Activated CD4-positive, alpha-beta T cell treated with anti-CD3 and anti-CD28 coated beads for 1 hour (primary cell): ENCODE data around the gene STARD3.

Source experiments
- DNase-seq: peaks from one replicate; pipeline ENCODE4 v3.0.0-alpha.2; 2020

Gene STARD3

DNA sequence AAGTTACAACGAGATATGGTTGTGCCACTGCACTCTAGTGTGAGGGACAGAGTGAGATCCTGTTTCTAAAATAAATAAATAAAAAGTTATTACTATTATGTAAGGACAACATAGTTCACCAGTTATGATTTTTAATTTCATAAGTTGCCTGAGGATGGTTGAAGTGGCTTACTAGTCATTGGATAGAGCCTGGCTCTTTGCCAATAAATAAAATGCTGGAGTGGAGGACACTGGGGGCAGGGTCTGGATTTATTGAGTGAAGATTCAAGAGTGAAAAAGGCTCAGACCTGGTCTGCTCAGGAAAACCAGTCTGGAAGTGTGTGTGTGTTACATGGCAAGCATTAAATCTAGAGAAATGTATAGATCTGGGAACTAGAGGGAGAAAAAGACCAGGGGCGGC, 2.1 kb downstream of the STARD3 start:
- no peak for DNase-seq

GRCh38 chr17:39639566-39640458, 2.9 kb downstream of the STARD3 start:
- DNase-seq, result no peak

- no peak for DNase-seq
Observed at GRCh38 chr17:39640591-39641031, 3.7 kb downstream of the STARD3 start.

- no peak for DNase-seq
Observed at GRCh38 chr17:39641097-39641496, 4.2 kb downstream of the STARD3 start.

GRCh38 chr17:39641883-39642282, 4.9 kb downstream of the STARD3 start:
- DNase-seq, result no peak

GRCh38 chr17:39642291-39643074, 5.5 kb downstream of the STARD3 start:
- DNase-seq, result no peak

DNA sequence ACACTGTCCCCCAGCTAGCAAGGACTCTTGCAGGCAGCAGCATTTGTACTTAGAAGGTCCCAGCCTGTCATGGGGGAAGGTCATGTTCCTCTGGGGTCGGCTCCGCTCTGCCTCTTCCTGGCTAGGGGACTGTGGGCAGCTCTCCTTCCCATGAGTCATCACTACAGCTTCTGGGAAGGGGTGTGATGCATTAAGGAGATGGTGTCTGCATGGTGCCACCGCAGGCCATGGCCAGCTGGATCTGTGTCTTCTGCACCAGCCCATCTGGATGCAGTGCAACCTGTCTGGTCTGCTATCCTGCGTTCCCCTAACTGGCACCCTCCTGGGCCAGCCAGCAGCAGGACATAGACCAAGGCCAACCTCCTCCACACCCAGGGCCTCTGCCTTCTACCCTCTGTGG, 6.3 kb downstream of the STARD3 start:
- no peak for DNase-seq

DNA sequence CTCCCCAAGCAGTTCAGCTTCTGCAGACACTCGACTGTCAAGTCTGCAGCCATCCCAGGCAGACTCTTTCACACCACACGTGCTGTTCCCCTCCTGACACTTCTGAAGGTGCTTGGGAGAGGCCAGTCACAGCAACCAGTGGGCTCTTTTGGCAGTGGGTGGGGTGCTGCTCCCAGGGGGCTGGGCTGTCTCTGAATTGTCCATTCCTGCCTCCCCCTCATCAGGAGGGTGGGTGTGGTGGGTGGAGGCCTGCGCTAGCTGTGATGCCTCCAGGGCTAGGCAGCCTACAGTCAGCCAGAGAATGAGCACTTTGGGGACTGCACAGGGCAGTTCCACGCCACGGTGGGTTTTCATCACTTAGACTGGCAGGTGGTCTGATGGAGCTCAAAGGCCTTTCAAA, 10.3 kb downstream of the STARD3 start:
- no peak for DNase-seq

DNA sequence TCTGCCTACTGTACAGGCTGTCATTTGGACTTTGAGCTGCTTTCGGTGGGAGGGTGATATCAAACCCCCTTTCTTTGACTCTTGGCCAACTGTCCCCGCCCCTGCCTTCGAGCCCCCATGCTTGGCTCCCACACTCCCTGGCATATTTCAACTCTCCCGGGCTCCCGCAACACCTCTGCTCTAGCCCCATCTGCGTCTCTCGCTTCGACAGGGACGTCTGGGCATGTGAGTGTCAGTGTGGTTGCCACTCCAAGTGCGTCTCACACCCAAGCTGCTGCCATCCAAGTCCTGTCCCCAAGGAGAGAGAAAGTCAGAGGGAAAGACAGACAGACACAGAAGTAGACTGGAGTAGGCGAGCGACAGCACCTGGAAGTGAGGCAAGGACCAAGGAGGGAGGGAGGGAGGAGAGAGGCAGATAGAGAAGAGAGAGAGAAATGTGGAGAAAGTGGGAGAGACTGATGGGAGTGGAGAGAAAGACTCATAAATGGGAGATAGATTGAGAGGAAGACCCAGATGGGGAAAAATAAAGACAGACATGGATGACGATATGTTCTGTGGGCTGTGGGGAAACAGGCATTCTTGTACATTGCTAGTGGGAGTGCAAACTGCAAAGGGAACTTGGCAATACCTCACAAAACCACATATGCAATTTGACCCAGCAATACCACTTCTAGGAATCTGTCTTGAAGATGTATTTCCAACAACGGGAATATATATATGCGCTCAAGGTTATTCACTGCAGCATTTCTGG, 11.8 kb downstream of the STARD3 start:
- no peak for DNase-seq

DNA sequence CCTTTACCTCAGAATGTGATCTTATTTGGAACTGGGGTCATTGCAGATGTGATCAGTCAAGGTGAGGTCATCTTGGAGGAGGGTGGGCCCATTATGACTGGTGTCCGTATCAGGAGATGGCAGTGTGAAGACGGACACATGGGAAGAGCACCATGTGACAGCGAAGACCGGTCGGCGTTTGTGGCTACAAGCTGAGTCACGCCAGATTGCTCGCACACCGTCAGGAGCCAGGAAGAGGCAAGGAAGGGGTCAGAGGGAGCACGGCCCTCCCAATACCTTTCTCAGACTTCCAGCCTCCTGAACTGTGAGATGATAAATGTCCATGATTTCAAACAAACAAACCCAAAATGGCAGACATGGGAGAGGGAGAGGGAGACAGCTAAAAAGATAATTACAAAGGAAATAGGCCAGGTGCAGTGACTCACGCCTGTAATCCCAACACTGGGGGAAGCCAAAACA, 13.2 kb downstream of the STARD3 start:
- DNase-seq, result no peak

GRCh38 chr17:39651923-39652586, 15.1 kb downstream of the STARD3 start:
- no peak for DNase-seq

DNA sequence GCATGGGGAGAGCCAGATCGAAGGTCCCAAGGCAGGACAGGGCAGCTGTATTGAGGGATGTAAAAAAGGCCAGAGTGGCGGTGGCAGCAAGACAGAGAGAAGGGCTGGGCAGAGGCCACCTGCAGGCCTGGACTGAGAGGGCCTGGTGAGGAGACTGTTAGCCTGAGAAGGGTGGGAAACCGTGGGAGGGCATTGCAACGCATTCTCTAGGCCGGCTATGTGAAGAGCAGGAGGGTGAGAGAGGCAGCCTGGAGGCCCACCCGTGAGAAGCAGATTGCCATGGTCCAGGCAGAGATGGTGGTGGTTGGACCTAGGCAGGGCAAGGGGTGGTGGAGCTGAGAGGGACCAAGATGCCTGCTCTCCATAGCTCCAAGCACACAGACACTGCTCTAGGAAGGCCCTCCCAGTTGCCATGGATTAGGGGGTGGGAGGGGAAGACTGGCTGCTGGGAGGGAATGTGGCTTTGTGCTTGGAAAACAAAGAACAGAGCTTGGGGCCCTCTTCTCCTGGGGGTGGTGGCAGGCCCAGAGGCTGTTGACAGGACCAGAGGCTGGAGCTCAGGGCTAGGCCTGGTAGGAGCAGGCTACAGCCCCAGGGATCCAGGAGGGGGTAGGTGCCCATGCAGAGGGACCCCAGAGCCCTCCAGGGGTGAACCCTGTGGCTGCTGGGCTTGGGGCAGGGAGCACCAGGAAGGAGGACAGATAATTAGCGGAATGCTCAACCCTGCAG, 15.8 kb downstream of the STARD3 start:
- DNase-seq, result no peak

DNA sequence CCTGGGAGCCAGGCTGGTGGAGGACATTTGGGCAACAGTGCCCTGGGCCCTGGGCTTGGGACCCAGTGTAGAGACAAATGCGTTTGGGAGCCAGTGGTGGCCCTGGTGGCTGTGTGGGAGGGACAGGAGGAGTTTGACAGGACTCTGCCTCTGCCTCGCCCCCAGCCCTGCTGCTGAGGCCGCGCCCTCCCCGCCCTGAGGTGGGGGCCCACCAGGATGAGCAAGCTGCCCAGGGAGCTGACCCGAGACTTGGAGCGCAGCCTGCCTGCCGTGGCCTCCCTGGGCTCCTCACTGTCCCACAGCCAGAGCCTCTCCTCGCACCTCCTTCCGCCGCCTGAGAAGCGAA, 16.3 kb downstream of the STARD3 start:
- DNase-seq, result no peak

GRCh38 chr17:39653662-39654331, 16.9 kb downstream of the STARD3 start:
- DNase-seq, result peak; percentile 60

DNA sequence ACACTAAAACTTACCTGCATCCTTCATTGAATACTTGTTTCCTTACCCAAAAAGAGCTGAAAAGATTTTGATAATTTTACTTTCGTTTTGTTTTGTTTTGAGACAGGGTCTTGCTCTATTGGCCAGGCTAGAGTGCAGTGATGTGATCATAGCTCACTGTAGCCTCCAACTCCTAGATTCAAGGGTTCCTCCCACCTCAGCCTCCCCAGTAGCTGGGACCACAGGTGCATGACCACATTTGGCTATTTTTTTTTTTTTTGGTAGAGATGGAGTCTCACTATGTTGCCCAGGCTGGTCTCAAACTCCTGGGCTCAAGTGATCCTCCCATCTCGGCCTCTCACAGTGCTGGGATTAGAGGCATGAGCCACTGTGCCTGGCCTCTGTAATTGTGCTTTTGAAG, 18.2 kb downstream of the STARD3 start:
- no peak for DNase-seq

DNA sequence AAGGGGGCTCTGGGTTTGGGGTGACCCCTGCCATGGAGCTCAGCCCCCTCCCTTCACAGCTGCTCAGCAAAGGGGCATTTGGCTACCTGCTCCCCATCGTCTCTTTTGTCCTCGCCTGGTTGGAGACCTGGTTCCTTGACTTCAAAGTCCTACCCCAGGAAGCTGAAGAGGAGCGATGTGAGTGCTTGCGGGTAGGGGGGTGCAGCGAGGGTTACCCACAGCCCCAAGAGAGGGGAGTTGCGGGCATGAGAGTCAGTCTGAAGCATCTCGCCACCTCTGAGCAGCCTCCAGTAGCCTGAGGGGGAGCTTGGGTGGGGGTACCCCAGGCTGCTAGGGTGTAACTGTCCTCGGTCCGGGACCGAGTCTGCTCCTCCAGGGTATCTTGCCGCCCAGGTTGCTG, 21.4 kb downstream of the STARD3 start:
- no peak for DNase-seq

DNA sequence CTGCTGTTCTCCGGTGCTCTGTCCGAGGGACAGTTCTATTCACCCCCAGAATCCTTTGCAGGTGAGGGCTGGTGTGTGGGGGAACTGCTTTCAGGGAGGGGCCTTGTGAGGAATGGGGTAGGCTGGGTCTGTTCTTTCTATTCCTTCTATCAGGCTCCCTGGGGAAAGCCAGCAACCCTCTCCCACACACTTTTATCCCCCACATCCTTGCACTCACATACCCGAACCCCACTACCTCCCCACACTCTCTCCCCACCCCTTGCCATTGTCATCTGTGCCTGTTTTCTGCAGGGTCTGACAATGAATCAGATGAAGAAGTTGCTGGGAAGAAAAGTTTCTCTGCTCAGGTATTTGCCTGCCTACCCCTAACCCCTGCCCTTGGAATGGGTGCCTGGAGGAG, 21.8 kb downstream of the STARD3 start:
- DNase-seq, result no peak

- no peak for DNase-seq
Observed at GRCh38 chr17:39659279-39660010, 22.5 kb downstream of the STARD3 start.

GRCh38 chr17:39660011-39660360, 23.0 kb downstream of the STARD3 start:
- no peak for DNase-seq
